CD14-positive monocyte (primary cell): ENCODE data around the gene CRB2. TPM values are rescaled to one million over a fixed set of nuclear protein-coding genes. Genes with fewer than 3 reads are reported as not detected.

Source experiments
- DNase-seq, 3 donors: peaks; one replicate each; pipeline ENCODE4 v3.0.0-alpha.2; 2011 to 2022
- H2AFZ ChIP-seq: 2 replicates; pipeline ENCODE4 v1.6.0; 2012; ENCODE audit warnings: mild to moderate bottlenecking, low read depth, low read length, inconsistent platforms; ENCODE audit not compliant: insufficient read depth, poor library complexity, severe bottlenecking
- H3K27ac ChIP-seq, 2 donors: 1 replicate in 1 of 2; 2 replicates in 1 of 2; pipeline ENCODE4 v1.5.1; 2012 to 2013; ENCODE audit warnings: low read length in 2 of 2, control low read depth in 1 of 2, inconsistent platforms in 1 of 2, low read depth in 1 of 2, mild to moderate bottlenecking in 1 of 2
- H3K27me3 ChIP-seq, 2 donors: one replicate each; pipeline versions ENCODE4 v1.6.0 to v1.6.1; 2011 to 2013; ENCODE audit warnings: low read length in 2 of 2; ENCODE audit not compliant: control insufficient read depth in 2 of 2, insufficient read depth in 2 of 2
- H3K36me3 ChIP-seq, 2 donors: replicated peaks in 1 of 2; 1 replicate in 1 of 2; 2 replicates in 1 of 2; pipeline versions ENCODE4 v1.5.1 to v1.6.1; 2012 to 2013; ENCODE audit warnings: low read length in 2 of 2, control low read depth in 1 of 2, inconsistent platforms in 1 of 2, mild to moderate bottlenecking in 1 of 2; ENCODE audit not compliant: insufficient read depth in 2 of 2, control insufficient read depth in 1 of 2
- H3K4me1 ChIP-seq, 2 donors: 1 replicate in 1 of 2; 2 replicates in 1 of 2; pipeline versions ENCODE4 v1.5.1 to v1.6.1; 2012 to 2013; ENCODE audit warnings: low read length in 2 of 2, control low read depth in 1 of 2, inconsistent platforms in 1 of 2, mild to moderate bottlenecking in 1 of 2, moderate library complexity in 1 of 2; ENCODE audit not compliant: insufficient read depth in 2 of 2, control insufficient read depth in 1 of 2
- H3K4me2 ChIP-seq: replicated peaks from 2 replicates; pipeline ENCODE3; 2012; ENCODE audit warnings: low read length, moderate library complexity, mild to moderate bottlenecking; ENCODE audit not compliant: poor library complexity, severe bottlenecking; ENCODE audit errors: extremely low read depth
- H3K4me3 ChIP-seq, 3 experiments: fragments of 200-600 bp in 1 of 3; sonication (generic) in 1 of 3; replicated peaks in 1 of 3; 1 replicate in 2 of 3; 2 replicates in 1 of 3; pipeline ENCODE4 v1.5.1; 2011 to 2013; ENCODE audit warnings: low read length in 3 of 3, mild to moderate bottlenecking in 3 of 3, control low read depth in 2 of 3, low read depth in 2 of 3, inconsistent platforms in 1 of 3, moderate library complexity in 1 of 3
- H3K79me2 ChIP-seq: 2 replicates; pipeline ENCODE4 v1.6.0; 2012; ENCODE audit warnings: mild to moderate bottlenecking, control low read depth, inconsistent platforms, low read length, moderate library complexity; ENCODE audit not compliant: insufficient read depth
- H3K9ac ChIP-seq: 2 replicates; pipeline ENCODE4 v1.6.0; 2017; ENCODE audit warnings: low read length, mild to moderate bottlenecking; ENCODE audit not compliant: insufficient read depth, poor library complexity, severe bottlenecking
- H3K9me3 ChIP-seq, 2 donors: replicated peaks in 1 of 2; 1 replicate in 1 of 2; 2 replicates in 1 of 2; pipeline versions ENCODE4 v1.5.1 to v1.6.1; 2012 to 2013; ENCODE audit warnings: low read length in 2 of 2, control low read depth in 1 of 2; ENCODE audit not compliant: control insufficient read depth in 1 of 2, insufficient read depth in 1 of 2
- H4K20me1 ChIP-seq: 2 replicates; pipeline ENCODE4 v1.6.0; 2012; ENCODE audit warnings: mild to moderate bottlenecking, low read length, control low read depth, moderate library complexity; ENCODE audit not compliant: insufficient read depth
- H3K27ac Mint-ChIP-seq, 7 donors: one replicate each; pipeline ENCODE4 v1.8.0; 2020; ENCODE audit warnings: mild to moderate bottlenecking in 7 of 7, mixed read lengths in 7 of 7, moderate library complexity in 6 of 7, inconsistent platforms in 2 of 7
- H3K27me3 Mint-ChIP-seq, 3 donors: one replicate each; pipeline ENCODE4 v1.8.0; 2021 to 2022; ENCODE audit warnings: low read depth in 3 of 3, mild to moderate bottlenecking in 3 of 3, mixed read lengths in 3 of 3, moderate library complexity in 3 of 3, inconsistent platforms in 1 of 3
- H3K36me3 Mint-ChIP-seq, 2 donors: one replicate each; pipeline ENCODE4 v1.8.0; 2020; ENCODE audit warnings: mixed read lengths in 2 of 2, inconsistent platforms in 1 of 2, mild to moderate bottlenecking in 1 of 2
- H3K4me1 Mint-ChIP-seq: one replicate; pipeline ENCODE4 v1.8.0; 2020; ENCODE audit warnings: mild to moderate bottlenecking, mixed read lengths
- H3K4me3 Mint-ChIP-seq, 2 donors: one replicate each; pipeline ENCODE4 v1.8.0; 2020; ENCODE audit warnings: mild to moderate bottlenecking in 2 of 2, mixed read lengths in 2 of 2, moderate library complexity in 1 of 2
- H3K9me3 Mint-ChIP-seq, 7 donors: one replicate each; pipeline ENCODE4 v1.8.0; 2020 to 2022; ENCODE audit warnings: mixed read lengths in 7 of 7, mild to moderate bottlenecking in 6 of 7, moderate library complexity in 6 of 7, inconsistent platforms in 2 of 7
- WGBS: methylation state at CpG from one replicate; pipeline ENCODE4 v1.1.5; 2013; ENCODE audit warnings: missing lambda C conversion rate; ENCODE audit not compliant: insufficient coverage; 5-methylcytosine and 5-hydroxymethylcytosine counted together
- intact Hi-C, 2 donors: fragments of 100-400 bp; cut with micrococcal nuclease; formaldehyde crosslinking; loops; one replicate each; pipeline versions ENCODE4 v1.15.0 to v1.15.1; 2023
- polyA plus RNA-seq, 3 donors: library from polyadenylated mRNA; depleted of rRNA in 1 of 3; unstranded in 2 of 3; stranded (reverse) in 1 of 3; fragments of 300-500 nt in 2 of 3; fragments of >200 nt in 1 of 3; fragmentation: Illumina TruSeq in 2 of 3; gene quantifications; 1 replicate in 2 of 3; 2 replicates in 1 of 3; pipeline ENCODE4 v1.2.3, GENCODE V29; 2012 to 2021
- TF ChIP-seq, protein P1 (sequence below): fragments of 200-600 bp; IDR thresholded peaks from one replicate; pipeline ENCODE4 v1.8.0; 2022; ENCODE audit warnings: antibody characterized with exemption, mild to moderate bottlenecking

Gene CRB2
- polyA plus RNA-seq, 3 donors = not detected

GRCh38 chr9:123360161-123361085 is 4.4 kb downstream of the CRB2 start:
- intact Hi-C loops = no loop called here
- Histone ChIP-seq H3K9ac (no peak overlapping the region), H3K9me3 (no peaks in the 10 kb centered on the region), H4K20me1 (no peaks in the 10 kb centered on the region), H3K4me1 (no peaks in the 10 kb centered on the region), H2AFZ (no peak overlapping the region), H3K4me3 (no peak overlapping the region), H3K4me2 (no peak overlapping the region), H3K79me2 (no peaks in the 10 kb centered on the region), H3K27ac (no peak overlapping the region), H3K36me3 (no peaks in the 10 kb centered on the region), H3K27me3 (no peaks in the 10 kb centered on the region)
- no peak overlapping the region for H3K27ac Mint-ChIP-seq
- TF ChIP-seq, protein P1, sequence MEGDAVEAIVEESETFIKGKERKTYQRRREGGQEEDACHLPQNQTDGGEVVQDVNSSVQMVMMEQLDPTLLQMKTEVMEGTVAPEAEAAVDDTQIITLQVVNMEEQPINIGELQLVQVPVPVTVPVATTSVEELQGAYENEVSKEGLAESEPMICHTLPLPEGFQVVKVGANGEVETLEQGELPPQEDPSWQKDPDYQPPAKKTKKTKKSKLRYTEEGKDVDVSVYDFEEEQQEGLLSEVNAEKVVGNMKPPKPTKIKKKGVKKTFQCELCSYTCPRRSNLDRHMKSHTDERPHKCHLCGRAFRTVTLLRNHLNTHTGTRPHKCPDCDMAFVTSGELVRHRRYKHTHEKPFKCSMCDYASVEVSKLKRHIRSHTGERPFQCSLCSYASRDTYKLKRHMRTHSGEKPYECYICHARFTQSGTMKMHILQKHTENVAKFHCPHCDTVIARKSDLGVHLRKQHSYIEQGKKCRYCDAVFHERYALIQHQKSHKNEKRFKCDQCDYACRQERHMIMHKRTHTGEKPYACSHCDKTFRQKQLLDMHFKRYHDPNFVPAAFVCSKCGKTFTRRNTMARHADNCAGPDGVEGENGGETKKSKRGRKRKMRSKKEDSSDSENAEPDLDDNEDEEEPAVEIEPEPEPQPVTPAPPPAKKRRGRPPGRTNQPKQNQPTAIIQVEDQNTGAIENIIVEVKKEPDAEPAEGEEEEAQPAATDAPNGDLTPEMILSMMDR = no peak
- no peaks in the 10 kb centered on the region for H3K4me1 Mint-ChIP-seq
- peaks cover 0 to 2% (median 0%) of the 10 kb centered on the region in 7 donors for H3K9me3 Mint-ChIP-seq
- peaks cover 9 to 15% (median 12%) of the 10 kb centered on the region in 3 donors for H3K27me3 Mint-ChIP-seq
- H3K4me3 Mint-ChIP-seq = no peak overlapping the region
- H3K36me3 Mint-ChIP-seq = no peaks in the 10 kb centered on the region
- DNase-seq = no peak
- 47% methylated on average over 14 of the region's 22 CpGs for WGBS

GRCh38 chr9:123361086-123361730 is 5.2 kb downstream of the CRB2 start:
- peak overlapping the region in 1 of 7 donors; percentile 54 for H3K27ac Mint-ChIP-seq
- Histone ChIP-seq H3K36me3 (no peaks in the 10 kb centered on the region), H3K27me3 (no peaks in the 10 kb centered on the region), H3K4me1 (no peaks in the 10 kb centered on the region), H4K20me1 (no peaks in the 10 kb centered on the region), H3K9ac (no peak overlapping the region), H3K27ac (no peak overlapping the region), H3K4me3 (no peak overlapping the region), H3K9me3 (no peaks in the 10 kb centered on the region), H3K79me2 (no peaks in the 10 kb centered on the region), H2AFZ (no peak overlapping the region), H3K4me2 (no peak overlapping the region)
- TF ChIP-seq, protein P1 = no peak
- intact Hi-C loops = no loop called here
- WGBS = 95% methylated on average over 5 of the region's 10 CpGs
- no peak for DNase-seq
- H3K4me3 Mint-ChIP-seq = no peak overlapping the region
- peaks cover 0 to 2% (median 0%) of the 10 kb centered on the region in 7 donors for H3K9me3 Mint-ChIP-seq
- H3K36me3 Mint-ChIP-seq = no peaks in the 10 kb centered on the region
- no peaks in the 10 kb centered on the region for H3K4me1 Mint-ChIP-seq
- peaks cover 10 to 20% (median 18%) of the 10 kb centered on the region in 3 donors for H3K27me3 Mint-ChIP-seq
